ENCODE measurements around the gene ANK3.

- TF ChIP-seq CTCF (IDR thresholded peaks at IDR 0.05 in 4 of 5, conservative IDR thresholded peaks at IDR 0.05 in 1 of 5), result no peak
- TF ChIP-seq POLR2A (IDR thresholded peaks at IDR 0.05), result no peak
Measured at GRCh38 chr10:60182691-60183090, 207.0 kb downstream of the ANK3 start.
